BLaER1 (cell line): ENCODE data around the gene TBC1D30.

Source experiments
- H3K27ac ChIP-seq: shearing (Covaris generic); formaldehyde crosslinking; 2 replicates; pipeline ENCODE4 v1.8.1; 2022
- H3K27me3 ChIP-seq: shearing (Covaris generic); formaldehyde crosslinking; 2 replicates; pipeline ENCODE4 v1.8.1; 2022
- H3K36me3 ChIP-seq: shearing (Covaris generic); formaldehyde crosslinking; 2 replicates; pipeline ENCODE4 v1.8.1; 2022
- H3K4me1 ChIP-seq: shearing (Covaris generic); formaldehyde crosslinking; 2 replicates; pipeline ENCODE4 v1.8.1; 2022
- H3K4me2 ChIP-seq: shearing (Covaris generic); formaldehyde crosslinking; 2 replicates; pipeline ENCODE4 v1.8.1; 2022
- H3K4me3 ChIP-seq: shearing (Covaris generic); formaldehyde crosslinking; 2 replicates; pipeline ENCODE4 v1.8.1; 2022
- H3K9ac ChIP-seq: shearing (Covaris generic); formaldehyde crosslinking; 2 replicates; pipeline ENCODE4 v1.8.1; 2022
- H3K9me3 ChIP-seq: shearing (Covaris generic); formaldehyde crosslinking; 2 replicates; pipeline ENCODE4 v1.8.1; 2022
- H4K20me1 ChIP-seq: shearing (Covaris generic); formaldehyde crosslinking; 2 replicates; pipeline ENCODE4 v1.8.1; 2022
- Cebpa-rat ChIP-seq: shearing (Covaris generic); IDR thresholded peaks from 2 replicates; pipeline ENCODE4 v1.8.1; 2022

The TBC1D30 gene

DNA sequence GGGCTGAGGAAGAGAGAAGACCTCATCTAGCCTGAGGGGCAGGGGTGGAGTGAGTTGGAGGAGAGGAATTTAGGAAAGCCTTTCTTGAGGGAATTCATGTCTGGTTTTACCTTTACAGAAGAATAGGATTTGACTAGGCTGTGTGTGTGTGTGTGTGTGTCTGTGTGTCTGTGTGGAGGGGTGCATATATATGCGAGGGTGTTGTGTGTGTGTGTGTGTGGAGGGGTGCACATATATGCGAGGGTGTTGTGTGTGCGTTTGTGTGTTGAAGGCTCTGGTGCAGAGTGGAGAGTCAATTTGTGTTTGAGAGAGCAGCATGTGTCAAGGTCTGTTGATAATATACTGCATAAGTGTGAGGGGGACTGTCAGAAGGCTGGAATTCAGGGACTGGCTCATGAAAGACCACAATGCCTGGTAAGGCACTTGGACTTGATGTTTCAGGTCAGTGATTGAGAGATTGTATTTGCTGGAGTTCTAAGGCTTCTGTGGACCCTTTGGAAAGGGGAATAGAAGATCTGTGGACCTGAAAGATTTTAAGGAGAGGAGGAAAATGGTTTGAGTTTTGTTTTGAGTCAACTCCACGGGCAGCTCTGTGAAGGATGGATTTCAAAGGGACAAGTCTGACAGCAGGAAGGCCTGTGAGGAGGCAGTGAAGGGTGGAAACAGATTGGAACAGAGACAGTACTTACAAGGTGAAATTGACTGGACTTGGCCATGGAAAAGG is 34.6 kb downstream of the TBC1D30 start:
- Histone ChIP-seq H4K20me1 (no peaks in the 10 kb centered on the region), H3K4me3 (no peak overlapping the region), H3K9me3 (no peaks in the 10 kb centered on the region; the same call in 1 of the 2 replicates), H3K36me3 (no peaks in the 10 kb centered on the region), H3K4me2 (no peak overlapping the region), H3K27me3 (no peaks in the 10 kb centered on the region), H3K9ac (no peak overlapping the region), H3K4me1 (no peaks in the 10 kb centered on the region), H3K27ac (no peak overlapping the region)
- TF ChIP-seq Cebpa-rat: no peak

GRCh38 chr12:64860446-64860998 is 36.1 kb downstream of the TBC1D30 start:
- H3K4me2 ChIP-seq: no peak overlapping the region
- H3K9ac ChIP-seq: no peak overlapping the region
- no peak for TF ChIP-seq Cebpa-rat

GRCh38 chr12:64864319-64864718 is 39.9 kb downstream of the TBC1D30 start:
- TF ChIP-seq Cebpa-rat: no peak
- Histone ChIP-seq H3K27ac (no peak overlapping the region), H3K4me1 (no peaks in the 10 kb centered on the region), H3K4me3 (no peak overlapping the region), H3K4me2 (no peak overlapping the region), H3K36me3 (no peaks in the 10 kb centered on the region), H3K9ac (no peak overlapping the region), H3K27me3 (no peaks in the 10 kb centered on the region), H3K9me3 (no peaks in the 10 kb centered on the region), H4K20me1 (no peaks in the 10 kb centered on the region)

More at GRCh38 chr12:64860446-64860998, 36.1 kb downstream of the TBC1D30 start:
- no peak overlapping the region for H3K27ac ChIP-seq
- no peaks in the 10 kb centered on the region for H3K27me3 ChIP-seq
- no peaks in the 10 kb centered on the region for H3K36me3 ChIP-seq
- H4K20me1 ChIP-seq: no peaks in the 10 kb centered on the region
- no peaks in the 10 kb centered on the region for H3K4me1 ChIP-seq
- H3K9me3 ChIP-seq: no peaks in the 10 kb centered on the region; the same call in 1 of the 2 replicates
- no peak overlapping the region for H3K4me3 ChIP-seq

- TF ChIP-seq Cebpa-rat: no peak
- peaks cover 3% of the 10 kb centered on the region; the same call in 1 of the 2 replicates for H3K9me3 ChIP-seq
- H3K4me2 ChIP-seq: no peak overlapping the region
- no peak overlapping the region for H3K27ac ChIP-seq
- H3K4me1 ChIP-seq: peaks cover 24% of the 10 kb centered on the region; the same call in 1 of the 2 replicates
- H3K9ac ChIP-seq: no peak overlapping the region
- no peaks in the 10 kb centered on the region for H4K20me1 ChIP-seq
- no peaks in the 10 kb centered on the region for H3K36me3 ChIP-seq
- H3K4me3 ChIP-seq: no peak overlapping the region
- H3K27me3 ChIP-seq: no peaks in the 10 kb centered on the region
Measured at GRCh38 chr12:64875186-64875585, 50.7 kb downstream of the TBC1D30 start.

DNA sequence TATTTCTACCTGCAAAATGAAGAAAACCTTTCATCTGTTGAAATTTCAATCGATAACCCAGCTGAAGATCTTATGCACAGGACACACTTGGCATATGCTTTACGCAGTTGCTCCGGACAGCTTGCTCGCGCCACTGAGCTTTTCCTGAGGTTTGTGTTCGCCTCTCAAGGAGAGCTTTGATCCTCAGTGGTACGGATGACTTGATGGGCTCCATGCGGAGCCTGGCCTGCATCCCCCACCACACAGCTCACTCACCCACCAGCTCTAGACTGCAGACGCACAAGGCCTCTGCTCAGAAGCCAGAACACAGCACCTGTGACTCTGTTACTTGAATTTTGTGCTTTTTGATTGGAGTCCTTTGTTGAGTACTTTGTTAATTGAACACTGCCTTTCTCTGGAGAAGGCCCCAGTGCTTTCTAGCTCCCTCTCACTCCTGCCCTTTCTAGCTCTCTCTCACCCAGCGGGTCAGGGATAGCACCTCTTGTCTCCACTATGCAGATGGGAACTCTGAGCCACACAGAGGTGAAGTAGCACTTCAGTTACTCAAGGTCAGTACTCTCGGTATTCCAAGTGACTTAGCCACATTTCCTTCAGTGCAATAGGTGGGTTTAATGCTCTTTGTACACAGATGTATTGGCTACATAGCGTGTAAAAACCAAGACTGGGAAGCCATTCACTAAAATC is 52.1 kb downstream of the TBC1D30 start:
- H3K4me2 ChIP-seq: peak overlapping the region; percentile 26; the same call in 1 of the 2 replicates
- peaks cover 12% of the 10 kb centered on the region; the same call in 1 of the 2 replicates for H3K9me3 ChIP-seq
- no peaks in the 10 kb centered on the region for H3K27me3 ChIP-seq
- peaks cover 24% of the 10 kb centered on the region; the same call in 1 of the 2 replicates for H3K4me1 ChIP-seq
- no peaks in the 10 kb centered on the region for H3K36me3 ChIP-seq
- H3K27ac ChIP-seq: no peak overlapping the region
- H3K4me3 ChIP-seq: no peak overlapping the region
- no peak overlapping the region for H3K9ac ChIP-seq
- no peaks in the 10 kb centered on the region for H4K20me1 ChIP-seq
- TF ChIP-seq Cebpa-rat: no peak

GRCh38 chr12:64877363-64878004 is 53.0 kb downstream of the TBC1D30 start:
- H3K36me3 ChIP-seq: no peaks in the 10 kb centered on the region
- H3K27ac ChIP-seq: no peak overlapping the region
- H3K4me3 ChIP-seq: no peak overlapping the region
- peak overlapping the region; percentile 26; the same call in 1 of the 2 replicates for H3K4me2 ChIP-seq
- peaks cover 12% of the 10 kb centered on the region; the same call in 1 of the 2 replicates for H3K9me3 ChIP-seq
- H3K9ac ChIP-seq: no peak overlapping the region
- TF ChIP-seq Cebpa-rat: no peak
- peaks cover 24% of the 10 kb centered on the region; the same call in 1 of the 2 replicates for H3K4me1 ChIP-seq
- H4K20me1 ChIP-seq: no peaks in the 10 kb centered on the region
- H3K27me3 ChIP-seq: no peaks in the 10 kb centered on the region

- Histone ChIP-seq H3K9me3 (peaks cover 12% of the 10 kb centered on the region; the same call in 1 of the 2 replicates), H3K27me3 (no peaks in the 10 kb centered on the region)
Measured at GRCh38 chr12:64882687-64883086, 58.2 kb downstream of the TBC1D30 start.

GRCh38 chr12:64883264-64884163 is 59.1 kb downstream of the TBC1D30 start:
- no peak for TF ChIP-seq Cebpa-rat
- Histone ChIP-seq H3K27ac (no peak overlapping the region), H3K27me3 (no peaks in the 10 kb centered on the region), H3K4me3 (no peak overlapping the region), H3K4me2 (no peak overlapping the region), H4K20me1 (no peaks in the 10 kb centered on the region), H3K9ac (no peak overlapping the region), H3K9me3 (peaks cover 12% of the 10 kb centered on the region; the same call in 1 of the 2 replicates), H3K4me1 (no peaks in the 10 kb centered on the region), H3K36me3 (no peaks in the 10 kb centered on the region)

More at GRCh38 chr12:64882687-64883086, 58.2 kb downstream of the TBC1D30 start:
- H4K20me1 ChIP-seq: no peaks in the 10 kb centered on the region
- H3K4me1 ChIP-seq: peaks cover 2% of the 10 kb centered on the region; the same call in 1 of the 2 replicates
- no peak overlapping the region for H3K9ac ChIP-seq
- H3K27ac ChIP-seq: no peak overlapping the region
- no peaks in the 10 kb centered on the region for H3K36me3 ChIP-seq
- no peak for TF ChIP-seq Cebpa-rat
- H3K4me2 ChIP-seq: no peak overlapping the region
- no peak overlapping the region for H3K4me3 ChIP-seq

GRCh38 chr12:64884164-64884542 is 59.7 kb downstream of the TBC1D30 start:
- Histone ChIP-seq H3K9ac (no peak overlapping the region), H3K27me3 (no peaks in the 10 kb centered on the region)

More at GRCh38 chr12:64884164-64884542, 59.7 kb downstream of the TBC1D30 start:
- H3K4me2 ChIP-seq: no peak overlapping the region
- no peak overlapping the region for H3K27ac ChIP-seq
- H3K4me3 ChIP-seq: no peak overlapping the region
- H3K9me3 ChIP-seq: peaks cover 12% of the 10 kb centered on the region; the same call in 1 of the 2 replicates
- H4K20me1 ChIP-seq: no peaks in the 10 kb centered on the region
- H3K4me1 ChIP-seq: no peaks in the 10 kb centered on the region
- H3K36me3 ChIP-seq: no peaks in the 10 kb centered on the region
- TF ChIP-seq Cebpa-rat: no peak
